ENCODE results near the gene MGAT2.
"Not testable (repeated sequence)": the region's sequence is repeated elsewhere in the genome, so short reads cannot be mapped to it uniquely, and the experiment has no call there.

Gene MGAT2

DNA sequence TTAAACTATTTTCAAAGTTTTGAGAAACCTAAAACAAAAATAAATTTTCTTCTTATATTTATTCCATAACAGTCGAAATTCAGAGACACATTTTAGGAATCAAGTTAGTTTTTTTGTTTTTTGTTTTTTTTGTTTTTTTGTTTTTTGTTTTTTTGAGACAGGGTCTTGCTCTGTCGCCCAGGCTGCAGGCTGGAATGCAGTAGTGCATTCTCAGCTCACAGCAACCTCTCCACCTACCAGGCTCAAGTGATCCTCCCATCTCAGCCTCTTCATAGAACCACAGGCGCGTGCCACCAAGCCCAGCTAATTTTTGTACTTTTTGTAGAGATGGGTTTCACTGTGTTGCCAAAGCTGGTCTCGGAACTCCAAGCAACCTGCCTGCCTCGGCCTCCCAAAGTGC, 32.9 kb downstream of the MGAT2 start:
- DNase-seq (ENCODE audit: low read depth in 2 of 3, low spot score in 2 of 3): no peak

DNA sequence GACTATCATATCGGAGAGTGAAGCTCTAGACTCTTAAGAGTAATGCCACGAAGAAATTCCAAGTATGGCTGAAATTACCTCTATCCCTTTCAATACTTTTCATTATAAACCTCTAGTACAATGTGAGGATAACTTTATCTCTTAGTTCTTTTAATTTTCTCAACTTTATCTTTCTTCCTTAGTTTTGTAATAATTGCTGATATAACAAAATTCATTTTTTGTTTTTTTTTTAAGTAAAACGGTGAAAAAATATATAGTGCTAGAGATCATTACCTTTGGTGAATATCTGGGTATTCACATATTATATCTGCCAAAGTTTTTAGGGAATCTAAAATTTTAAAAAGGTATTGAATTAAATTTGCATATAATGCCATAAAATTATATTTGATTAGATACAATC, 33.9 kb downstream of the MGAT2 start:
- DNase-seq (ENCODE audit: low read depth in 2 of 3, low spot score in 2 of 3): no peak

DNA sequence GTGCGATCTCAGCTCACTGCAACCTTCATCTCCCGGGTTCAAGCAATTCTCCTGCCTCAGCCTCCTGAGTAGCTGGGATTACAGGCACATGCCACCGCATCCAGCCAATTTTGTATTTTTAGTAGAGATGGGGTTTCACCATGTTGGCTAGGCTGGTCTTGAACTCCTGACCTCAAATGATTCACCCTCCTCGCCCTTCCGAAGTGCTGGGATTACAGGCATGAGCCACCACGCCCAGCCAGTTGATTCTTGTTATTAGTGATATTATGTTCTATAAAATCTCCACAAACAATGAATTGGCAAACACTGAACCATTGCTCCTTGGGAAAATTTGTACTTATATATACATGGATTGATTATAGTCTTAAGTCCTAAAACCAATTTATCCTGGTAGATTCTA, 36.9 kb downstream of the MGAT2 start:
- not testable (repeated sequence) for DNase-seq (ENCODE audit: low read depth in 2 of 3, low spot score in 2 of 3)

DNA sequence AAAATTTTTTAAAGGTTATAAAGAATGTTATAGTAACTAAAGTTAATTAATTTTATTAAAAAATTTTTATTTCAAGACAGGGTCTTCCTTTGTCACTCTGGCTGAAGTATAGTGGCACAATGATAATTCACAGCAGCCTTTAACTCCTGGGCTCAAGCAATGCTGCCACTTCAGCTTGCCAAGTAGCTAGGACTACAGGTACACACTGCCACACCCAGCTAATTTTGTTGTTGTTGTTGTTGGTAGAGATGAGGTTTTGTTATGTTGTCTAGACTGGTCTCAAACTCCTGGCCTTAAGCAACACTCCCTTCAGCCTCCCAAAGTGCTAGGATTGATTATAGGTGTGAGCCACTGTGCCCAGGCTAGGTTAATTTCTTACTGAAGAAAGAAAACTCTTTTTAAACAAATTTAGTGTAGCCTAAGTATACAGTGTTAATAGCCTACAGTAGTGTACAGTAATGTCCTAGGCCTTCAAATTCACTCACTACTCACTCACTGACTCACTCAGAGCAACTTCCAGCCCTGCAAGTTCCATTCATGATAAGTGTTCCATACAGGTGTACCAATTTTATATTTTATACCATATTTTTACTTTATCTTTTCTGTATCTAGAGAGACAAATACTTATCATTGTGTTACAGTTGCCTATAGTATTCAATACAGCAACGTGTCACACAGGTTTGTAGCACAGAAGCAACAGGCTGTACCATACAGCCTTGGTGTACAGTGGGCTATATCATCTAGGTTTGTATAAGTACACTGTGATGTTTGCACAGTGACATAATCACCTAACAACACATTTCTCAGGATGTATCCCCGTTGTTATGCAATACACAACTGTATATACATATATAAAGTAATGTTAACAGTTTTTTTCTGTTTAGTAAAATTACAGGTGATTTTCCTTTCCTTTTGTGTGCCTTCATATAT, 39.2 kb downstream of the MGAT2 start:
- no peak for DNase-seq (ENCODE audit: low read depth in 2 of 3, low spot score in 2 of 3)

DNA sequence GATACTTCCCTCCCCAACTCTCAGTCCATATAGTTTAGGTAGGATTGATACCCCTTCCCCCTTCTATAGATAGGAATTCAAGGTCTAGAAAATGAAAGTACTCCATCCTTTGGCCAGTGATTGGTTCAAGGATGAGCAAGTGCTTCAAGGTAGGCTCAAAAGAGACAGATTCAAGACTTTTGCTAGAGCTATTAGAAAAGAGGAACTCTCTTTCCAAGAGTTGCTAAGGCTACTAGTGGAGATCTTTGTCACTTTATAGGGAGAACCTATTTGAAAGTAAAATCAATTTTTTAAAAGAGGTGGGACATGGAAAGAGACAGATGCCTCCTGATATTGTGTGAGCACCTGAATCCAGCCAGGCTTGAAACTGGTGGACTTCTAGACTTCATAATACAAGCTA, 49.9 kb downstream of the MGAT2 start:
- DNase-seq (ENCODE audit: low read depth in 2 of 3, low spot score in 2 of 3): no peak
